ENCODE measurements around the gene FNBP1. TPM values are rescaled to one million over a fixed set of nuclear protein-coding genes. Genes with fewer than 3 reads are reported as not detected.

The FNBP1 gene
- total RNA-seq, 1 experiment from 2014 or later, result 53.6 TPM

GRCh38 chr9:129860653-129861446, 182.1 kb downstream of the FNBP1 start:
- TF ChIP-seq TCF7L2 (IDR thresholded peaks at IDR 0.05; ENCODE audit: low read depth, low read length), result no peak
- TF ChIP-seq, protein P1, sequence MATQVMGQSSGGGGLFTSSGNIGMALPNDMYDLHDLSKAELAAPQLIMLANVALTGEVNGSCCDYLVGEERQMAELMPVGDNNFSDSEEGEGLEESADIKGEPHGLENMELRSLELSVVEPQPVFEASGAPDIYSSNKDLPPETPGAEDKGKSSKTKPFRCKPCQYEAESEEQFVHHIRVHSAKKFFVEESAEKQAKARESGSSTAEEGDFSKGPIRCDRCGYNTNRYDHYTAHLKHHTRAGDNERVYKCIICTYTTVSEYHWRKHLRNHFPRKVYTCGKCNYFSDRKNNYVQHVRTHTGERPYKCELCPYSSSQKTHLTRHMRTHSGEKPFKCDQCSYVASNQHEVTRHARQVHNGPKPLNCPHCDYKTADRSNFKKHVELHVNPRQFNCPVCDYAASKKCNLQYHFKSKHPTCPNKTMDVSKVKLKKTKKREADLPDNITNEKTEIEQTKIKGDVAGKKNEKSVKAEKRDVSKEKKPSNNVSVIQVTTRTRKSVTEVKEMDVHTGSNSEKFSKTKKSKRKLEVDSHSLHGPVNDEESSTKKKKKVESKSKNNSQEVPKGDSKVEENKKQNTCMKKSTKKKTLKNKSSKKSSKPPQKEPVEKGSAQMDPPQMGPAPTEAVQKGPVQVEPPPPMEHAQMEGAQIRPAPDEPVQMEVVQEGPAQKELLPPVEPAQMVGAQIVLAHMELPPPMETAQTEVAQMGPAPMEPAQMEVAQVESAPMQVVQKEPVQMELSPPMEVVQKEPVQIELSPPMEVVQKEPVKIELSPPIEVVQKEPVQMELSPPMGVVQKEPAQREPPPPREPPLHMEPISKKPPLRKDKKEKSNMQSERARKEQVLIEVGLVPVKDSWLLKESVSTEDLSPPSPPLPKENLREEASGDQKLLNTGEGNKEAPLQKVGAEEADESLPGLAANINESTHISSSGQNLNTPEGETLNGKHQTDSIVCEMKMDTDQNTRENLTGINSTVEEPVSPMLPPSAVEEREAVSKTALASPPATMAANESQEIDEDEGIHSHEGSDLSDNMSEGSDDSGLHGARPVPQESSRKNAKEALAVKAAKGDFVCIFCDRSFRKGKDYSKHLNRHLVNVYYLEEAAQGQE (IDR thresholded peaks at IDR 0.05; ENCODE audit: insufficient read depth in 1 of 2, low read depth in 2 of 2, low read length in 1 of 2), result no peak
- TF ChIP-seq, protein P2, sequence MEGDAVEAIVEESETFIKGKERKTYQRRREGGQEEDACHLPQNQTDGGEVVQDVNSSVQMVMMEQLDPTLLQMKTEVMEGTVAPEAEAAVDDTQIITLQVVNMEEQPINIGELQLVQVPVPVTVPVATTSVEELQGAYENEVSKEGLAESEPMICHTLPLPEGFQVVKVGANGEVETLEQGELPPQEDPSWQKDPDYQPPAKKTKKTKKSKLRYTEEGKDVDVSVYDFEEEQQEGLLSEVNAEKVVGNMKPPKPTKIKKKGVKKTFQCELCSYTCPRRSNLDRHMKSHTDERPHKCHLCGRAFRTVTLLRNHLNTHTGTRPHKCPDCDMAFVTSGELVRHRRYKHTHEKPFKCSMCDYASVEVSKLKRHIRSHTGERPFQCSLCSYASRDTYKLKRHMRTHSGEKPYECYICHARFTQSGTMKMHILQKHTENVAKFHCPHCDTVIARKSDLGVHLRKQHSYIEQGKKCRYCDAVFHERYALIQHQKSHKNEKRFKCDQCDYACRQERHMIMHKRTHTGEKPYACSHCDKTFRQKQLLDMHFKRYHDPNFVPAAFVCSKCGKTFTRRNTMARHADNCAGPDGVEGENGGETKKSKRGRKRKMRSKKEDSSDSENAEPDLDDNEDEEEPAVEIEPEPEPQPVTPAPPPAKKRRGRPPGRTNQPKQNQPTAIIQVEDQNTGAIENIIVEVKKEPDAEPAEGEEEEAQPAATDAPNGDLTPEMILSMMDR (IDR thresholded peaks at IDR 0.05), result no peak
- CTCF ChIA-PET, result no interaction called here
- intact Hi-C loops (cut with micrococcal nuclease; ENCODE audit: unreplicated experiment), result no loop called here
- POLR2A ChIA-PET, result no interaction called here
- no peak for DNase-seq (ENCODE audit: low read depth, low spot score)
- Histone ChIP-seq H3K4me3 (ENCODE audit: low read depth in 2 of 2, low read length in 2 of 2) (no peak overlapping the region), H3K9me3 (ENCODE audit: control insufficient read depth, insufficient read depth, low read depth, low read length) (no peaks in the 10 kb centered on the region), H3K4me1 (ENCODE audit: control insufficient read depth, insufficient read depth, low read length) (no peaks in the 10 kb centered on the region), H3K27me3 (ENCODE audit: control insufficient read depth, insufficient read depth, low read length) (no peaks in the 10 kb centered on the region), H3K36me3 (ENCODE audit: control insufficient read depth, insufficient read depth, low read length) (no peaks in the 10 kb centered on the region), H3K27ac (ENCODE audit: low read length) (no peak overlapping the region)
- no TSS peak for BruUV-seq (replicated peaks)
- ATAC-seq, result no peak
- in situ Hi-C loops (cut with HindIII; ENCODE audit: low pct_unique_long_range_greater_than_20kb, low sequenced_read_pairs), result no loop called here

GRCh38 chr9:129858167-129858962, 184.6 kb downstream of the FNBP1 start:
- CTCF ChIA-PET, result no interaction called here
- Histone ChIP-seq H3K4me3 (ENCODE audit: low read depth in 2 of 2, low read length in 2 of 2) (no peak overlapping the region), H3K4me1 (ENCODE audit: control insufficient read depth, insufficient read depth, low read length) (no peaks in the 10 kb centered on the region), H3K27ac (ENCODE audit: low read length) (no peak overlapping the region), H3K27me3 (ENCODE audit: control insufficient read depth, insufficient read depth, low read length) (no peaks in the 10 kb centered on the region), H3K9me3 (ENCODE audit: control insufficient read depth, insufficient read depth, low read depth, low read length) (no peaks in the 10 kb centered on the region), H3K36me3 (ENCODE audit: control insufficient read depth, insufficient read depth, low read length) (no peaks in the 10 kb centered on the region)
- in situ Hi-C loops (cut with HindIII; ENCODE audit: low pct_unique_long_range_greater_than_20kb, low sequenced_read_pairs), result no loop called here
- intact Hi-C loops (cut with micrococcal nuclease; ENCODE audit: unreplicated experiment), result no loop called here
- no peak for DNase-seq (ENCODE audit: low read depth, low spot score)
- no TSS peak for BruUV-seq (replicated peaks)
- TF ChIP-seq SIN3A (IDR thresholded peaks at IDR 0.05; ENCODE audit: borderline replicate concordance, insufficient read depth, low read depth, low read length) (no peak), POLR2AphosphoS5 (IDR thresholded peaks at IDR 0.05; ENCODE audit: low read depth, low read length) (no peak), TCF7L2 (IDR thresholded peaks at IDR 0.05; ENCODE audit: low read depth, low read length) (no peak)
- TF ChIP-seq, protein P1 (IDR thresholded peaks at IDR 0.05; ENCODE audit: insufficient read depth in 1 of 2, low read depth in 2 of 2, low read length in 1 of 2), result no peak
- TF ChIP-seq, protein P2 (IDR thresholded peaks at IDR 0.05), result no peak
- no peak for ATAC-seq
- POLR2A ChIA-PET, result no interaction called here
